ENCODE results near the gene BICRA.
A peak's percentile ranks its signal among the peaks of the same experiment; 100 is the strongest.
"Not testable (repeated sequence)": the region's sequence is repeated elsewhere in the genome, so short reads cannot be mapped to it uniquely, and the experiment has no call there.

BICRA gene

DNA sequence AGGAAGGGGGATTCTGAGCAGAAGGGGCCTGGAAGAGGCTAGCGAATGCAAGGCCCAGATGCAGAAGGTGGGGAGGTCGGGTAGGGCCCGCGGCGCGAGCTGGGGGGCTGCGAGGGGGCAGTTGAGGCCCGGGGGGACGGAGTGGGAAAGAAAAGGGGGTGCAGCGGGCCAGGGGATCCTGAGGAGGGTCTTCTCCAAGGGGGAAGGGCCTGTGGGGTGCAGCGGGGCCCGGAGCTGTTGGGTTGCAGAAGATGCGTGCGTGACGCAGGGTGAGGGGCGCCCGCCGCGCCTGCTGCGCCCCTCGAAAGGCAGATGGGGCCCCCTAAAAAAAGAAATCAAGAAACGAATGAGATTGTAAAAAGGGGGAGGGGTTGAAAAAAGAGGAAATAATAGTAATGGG, 36.3 kb upstream of the BICRA start:
- Mint-ChIP-seq H3K36me3 (ENCODE audit: low read depth) (no peaks in the 10 kb centered on the region), H3K9me3 (no peaks in the 10 kb centered on the region), H3K4me1 (no peaks in the 10 kb centered on the region), H3K27me3 (ENCODE audit: low read depth) (peaks cover 10% of the 10 kb centered on the region), H3K4me3 (peak overlapping the region in 1 of 3 experiments; percentile 19), H3K27ac (no peak overlapping the region)
- no peak for TF ChIP-seq CTCF (IDR thresholded peaks at IDR 0.05; ENCODE audit: unreplicated experiment in 3 of 3)

DNA sequence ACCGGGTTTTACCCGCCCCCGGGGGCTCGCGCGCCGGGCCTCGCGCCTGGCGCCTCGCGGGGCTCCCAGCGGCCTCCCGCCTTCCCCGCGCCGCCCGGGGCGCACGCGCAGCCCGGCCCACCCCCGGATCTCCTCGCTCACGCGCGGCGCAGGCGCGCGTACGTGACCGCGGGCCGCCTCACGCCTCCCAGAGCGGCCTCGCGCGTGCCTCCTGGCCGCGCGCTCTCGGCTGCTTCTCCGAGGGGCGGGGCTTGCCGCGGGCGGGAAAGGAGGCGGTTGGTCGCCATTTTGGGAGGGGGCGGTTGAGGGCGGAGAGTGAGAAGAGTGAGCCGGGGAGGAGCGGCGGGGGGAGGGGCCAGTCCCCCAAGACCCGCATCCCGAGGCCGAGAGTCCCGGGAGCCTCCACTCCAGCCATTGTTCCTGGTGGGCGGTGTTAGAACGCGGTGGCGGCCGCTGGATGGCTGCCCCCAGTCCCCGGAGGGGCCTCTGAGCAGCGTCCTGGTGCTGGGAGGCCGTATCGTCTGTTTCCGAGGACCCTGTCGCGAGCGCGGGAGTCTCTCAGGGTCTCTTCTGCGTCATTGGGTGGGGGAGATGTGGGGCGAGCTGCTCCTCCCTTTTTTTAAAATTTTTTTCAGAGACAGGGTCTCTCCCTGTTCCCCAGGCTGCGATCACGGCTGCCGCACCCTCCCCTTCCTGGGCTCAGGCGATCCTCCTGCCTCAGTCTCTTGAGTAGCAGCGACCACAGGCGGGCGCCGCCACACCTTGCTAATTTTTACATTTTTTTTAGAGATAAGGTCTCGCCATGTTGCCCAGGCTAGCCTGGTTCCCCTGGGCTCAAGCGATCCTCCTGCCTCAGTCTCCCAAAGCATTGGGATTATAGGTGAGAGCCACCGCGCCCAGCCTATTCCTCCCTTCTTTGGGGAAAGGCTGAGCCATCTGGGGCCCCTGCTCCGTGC, 35.6 kb upstream of the BICRA start, which contains the start of gene ZNF541:
TSS of gene ZNF541 (minus strand) at position 78 of the 956 bp plus-strand sequence. CDS start 17,292 bp downstream, outside the sequence.
- H3K36me3 Mint-ChIP-seq (ENCODE audit: low read depth): no peaks in the 10 kb centered on the region
- H3K27ac Mint-ChIP-seq: no peak within 1 kb of the TSS
- H3K9me3 Mint-ChIP-seq: no peaks in the 10 kb centered on the region
- H3K4me3 Mint-ChIP-seq: peak within 1 kb of the TSS in 1 of 3 experiments; percentile 19
- no peak for TF ChIP-seq CTCF (IDR thresholded peaks at IDR 0.05; ENCODE audit: unreplicated experiment in 3 of 3)
- H3K27me3 Mint-ChIP-seq (ENCODE audit: low read depth): peaks cover 10% of the 10 kb centered on the region
- H3K4me1 Mint-ChIP-seq: no peaks in the 10 kb centered on the region

DNA sequence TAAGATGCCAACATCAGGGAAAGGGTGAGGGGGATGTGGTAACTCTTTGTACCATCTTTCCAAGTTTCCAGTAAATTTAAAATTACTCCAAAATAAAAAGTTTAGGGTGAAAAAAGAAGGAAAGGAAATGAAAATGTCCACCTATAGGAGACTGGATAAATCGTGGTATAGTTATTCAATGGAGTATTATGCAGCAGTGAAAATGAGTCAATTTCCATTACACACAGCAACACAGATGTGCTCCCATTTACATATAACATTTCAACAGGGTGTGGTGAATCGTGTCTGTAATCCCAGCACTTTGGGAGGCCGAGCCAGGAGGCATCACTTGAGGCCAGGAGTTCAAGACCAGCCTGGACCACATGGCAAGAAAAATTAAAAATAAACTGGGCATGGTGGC, 28.5 kb upstream of the BICRA start:
- H3K27ac Mint-ChIP-seq: no peak overlapping the region
- TF ChIP-seq CTCF (IDR thresholded peaks at IDR 0.05; ENCODE audit: unreplicated experiment in 3 of 3): no peak
- H3K36me3 Mint-ChIP-seq (ENCODE audit: low read depth): no peaks in the 10 kb centered on the region
- H3K4me1 Mint-ChIP-seq: peaks cover 6% of the 10 kb centered on the region
- no peaks in the 10 kb centered on the region for H3K9me3 Mint-ChIP-seq
- H3K4me3 Mint-ChIP-seq: no peak overlapping the region
- H3K27me3 Mint-ChIP-seq (ENCODE audit: low read depth): peaks cover 24% of the 10 kb centered on the region

DNA sequence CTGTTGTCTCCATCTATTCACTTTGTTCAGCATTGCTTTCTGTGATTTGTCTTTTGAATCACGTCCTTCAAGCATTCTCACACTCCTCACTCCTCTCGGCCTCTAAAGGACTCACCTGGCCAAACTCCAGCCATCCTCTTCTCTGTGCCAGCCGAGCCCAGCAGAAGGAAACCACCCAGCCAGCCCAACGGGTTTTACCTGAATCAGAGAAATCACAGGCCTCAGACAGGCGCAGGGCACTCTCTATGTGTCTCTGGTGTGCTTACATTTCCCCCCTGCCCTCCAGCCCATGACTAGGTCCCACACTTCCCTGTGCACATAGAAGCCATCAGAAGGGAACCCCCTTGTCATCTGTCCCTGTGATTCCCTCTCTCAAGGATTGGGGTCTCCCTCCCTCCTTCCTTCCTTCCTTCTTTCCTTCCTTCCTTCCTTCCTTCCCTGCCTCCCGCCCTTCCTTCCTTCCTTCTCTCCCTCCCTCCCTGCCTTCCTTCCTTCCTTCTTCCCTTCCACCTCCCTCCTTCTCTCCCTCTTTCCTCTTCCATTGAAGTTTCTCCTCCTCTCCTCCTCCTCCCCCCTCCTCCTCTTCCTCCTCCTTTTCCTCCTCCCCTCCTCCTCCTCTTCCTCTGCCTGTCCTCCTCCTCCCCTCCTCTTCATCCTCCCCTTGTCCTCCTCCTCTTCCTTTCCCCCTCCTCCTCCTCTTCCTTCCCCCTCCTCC, 27.2 kb upstream of the BICRA start:
- Mint-ChIP-seq H3K4me3 (no peak overlapping the region), H3K27ac (peak overlapping the region; percentile 58 to 70 (median 62)), H3K4me1 (peaks cover 6% of the 10 kb centered on the region), H3K27me3 (ENCODE audit: low read depth) (peaks cover 20% of the 10 kb centered on the region), H3K36me3 (ENCODE audit: low read depth) (no peaks in the 10 kb centered on the region), H3K9me3 (peaks cover 4% of the 10 kb centered on the region)
- TF ChIP-seq CTCF (IDR thresholded peaks at IDR 0.05; ENCODE audit: unreplicated experiment in 3 of 3): no peak

DNA sequence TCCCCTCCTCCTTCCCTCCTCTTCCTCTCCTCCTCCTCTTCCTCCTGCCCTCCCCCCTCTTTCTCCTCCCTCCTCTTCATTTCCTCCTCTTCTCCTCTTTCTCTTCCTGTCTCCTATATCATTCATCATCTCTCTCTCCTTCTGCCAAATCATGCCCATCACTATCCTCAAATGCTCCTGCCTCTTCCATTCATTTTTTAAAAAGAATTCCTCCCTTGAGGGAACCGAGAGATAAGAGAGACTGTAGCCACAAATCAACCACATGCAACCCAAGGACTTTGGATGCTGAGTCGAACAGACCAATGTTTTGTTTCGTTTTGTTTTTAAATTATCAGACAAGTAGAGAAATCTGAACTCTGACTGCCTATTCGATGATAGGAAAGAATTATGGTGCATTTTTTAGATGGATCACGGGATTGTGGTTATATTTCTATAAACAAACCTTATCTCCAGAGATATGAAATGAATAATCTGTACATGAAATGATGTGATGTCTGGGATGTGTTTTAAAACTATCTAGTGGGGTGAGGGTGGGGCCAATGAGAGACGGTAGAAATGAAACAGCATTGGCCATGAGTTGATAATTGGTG, 26.5 kb upstream of the BICRA start:
- peak overlapping the region in 1 of 3 experiments; percentile 3 for H3K4me3 Mint-ChIP-seq
- peaks cover 4% of the 10 kb centered on the region for H3K9me3 Mint-ChIP-seq
- peaks cover 6% of the 10 kb centered on the region for H3K4me1 Mint-ChIP-seq
- H3K36me3 Mint-ChIP-seq (ENCODE audit: low read depth): no peaks in the 10 kb centered on the region
- H3K27me3 Mint-ChIP-seq (ENCODE audit: low read depth): peaks cover 20% of the 10 kb centered on the region
- TF ChIP-seq CTCF (IDR thresholded peaks at IDR 0.05; ENCODE audit: unreplicated experiment in 3 of 3): no peak
- H3K27ac Mint-ChIP-seq: peak overlapping the region; percentile 58 to 70 (median 63)

GRCh38 chr19:47583161-47583560, 25.8 kb upstream of the BICRA start:
- peak overlapping the region in 1 of 3 experiments; percentile 72 for H3K27ac Mint-ChIP-seq
- H3K4me3 Mint-ChIP-seq; H3K9me3 Mint-ChIP-seq; H3K36me3 Mint-ChIP-seq (ENCODE audit: low read depth); H3K4me1 Mint-ChIP-seq: not testable (repeated sequence)
- H3K27me3 Mint-ChIP-seq (ENCODE audit: low read depth): peaks cover 20% of the 10 kb centered on the region
